Measurements from ENCODE around the gene MSANTD4. TPM values are rescaled to one million over a fixed set of nuclear protein-coding genes. Genes with fewer than 3 reads are reported as not detected.
"Not testable (repeated sequence)": the region's sequence is repeated elsewhere in the genome, so short reads cannot be mapped to it uniquely, and the experiment has no call there.

MSANTD4 gene
- 10 to 100 TPM; 13.4 to 13.8 TPM for total RNA-seq

GRCh38 chr11:106021967-106022794 lies at the start of gene MSANTD4:
TSS of gene MSANTD4 (minus strand) at chr11:106022240. CDS start at chr11:106010917, 11,323 bp downstream.
- H3K27ac Mint-ChIP-seq, result peak within 1 kb of the TSS; percentile 87

DNA sequence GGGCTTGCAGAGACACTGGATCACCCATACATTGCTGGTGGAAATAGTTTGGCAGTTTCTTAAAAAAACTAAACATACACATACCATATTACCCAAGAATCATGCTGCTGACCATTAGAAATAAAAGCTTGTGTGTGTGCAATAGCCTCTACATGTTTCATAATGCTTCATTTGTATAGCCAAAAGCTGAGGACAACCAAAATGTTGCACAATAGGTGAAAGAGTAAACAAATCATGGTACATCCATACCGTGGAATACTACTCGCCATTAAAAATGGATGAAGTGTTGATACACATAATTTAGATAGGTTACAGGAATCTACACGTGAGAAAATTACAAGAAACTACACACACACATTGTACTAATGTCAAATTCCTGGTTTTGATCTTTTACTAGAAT lies 48.6 kb upstream of the MSANTD4 start:
- no peak overlapping the region for H3K4me3 Mint-ChIP-seq
- no peak for DNase-seq
- no peaks in the 10 kb centered on the region for H3K27me3 Mint-ChIP-seq

More at GRCh38 chr11:106021967-106022794, at the start of gene MSANTD4:
- Mint-ChIP-seq H3K4me1 (peaks cover 32% of the 10 kb centered on the region), H3K4me3 (peak within 1 kb of the TSS; percentile 94), H3K36me3 (peaks cover 28% of the 10 kb centered on the region), H3K9me3 (peaks cover 10% of the 10 kb centered on the region), H3K27me3 (no peaks in the 10 kb centered on the region)
- DNase-seq, result peak; percentile 95

GRCh38 chr11:106063009-106063408 lies 41.0 kb upstream of the MSANTD4 start:
- Mint-ChIP-seq H3K27ac (no peak overlapping the region), H3K4me1 (peaks cover 16% of the 10 kb centered on the region), H3K27me3 (no peaks in the 10 kb centered on the region), H3K4me3 (no peak overlapping the region), H3K9me3 (no peaks in the 10 kb centered on the region), H3K36me3 (peaks cover 17% of the 10 kb centered on the region)
- no peak for DNase-seq

More for the DNA sequence above, 48.6 kb upstream of the MSANTD4 start:
- H3K27ac Mint-ChIP-seq, result no peak overlapping the region
- H3K9me3 Mint-ChIP-seq, result no peaks in the 10 kb centered on the region
- peaks cover 12% of the 10 kb centered on the region for H3K4me1 Mint-ChIP-seq
- H3K36me3 Mint-ChIP-seq, result peaks cover 18% of the 10 kb centered on the region

- Mint-ChIP-seq H3K27me3 (no peaks in the 10 kb centered on the region), H3K27ac (peak overlapping the region; percentile 36), H3K4me1 (peaks cover 16% of the 10 kb centered on the region), H3K4me3 (no peak overlapping the region), H3K9me3 (peaks cover 1% of the 10 kb centered on the region), H3K36me3 (peaks cover 23% of the 10 kb centered on the region)
- DNase-seq, result no peak
Observed at GRCh38 chr11:106061954-106062949, 40.2 kb upstream of the MSANTD4 start.

GRCh38 chr11:106061249-106061784 lies 39.3 kb upstream of the MSANTD4 start:
- Mint-ChIP-seq H3K27me3 (no peaks in the 10 kb centered on the region), H3K9me3 (peaks cover 1% of the 10 kb centered on the region), H3K4me1 (peaks cover 18% of the 10 kb centered on the region), H3K36me3 (peaks cover 23% of the 10 kb centered on the region), H3K27ac (no peak overlapping the region), H3K4me3 (no peak overlapping the region)
- no peak for DNase-seq

DNA sequence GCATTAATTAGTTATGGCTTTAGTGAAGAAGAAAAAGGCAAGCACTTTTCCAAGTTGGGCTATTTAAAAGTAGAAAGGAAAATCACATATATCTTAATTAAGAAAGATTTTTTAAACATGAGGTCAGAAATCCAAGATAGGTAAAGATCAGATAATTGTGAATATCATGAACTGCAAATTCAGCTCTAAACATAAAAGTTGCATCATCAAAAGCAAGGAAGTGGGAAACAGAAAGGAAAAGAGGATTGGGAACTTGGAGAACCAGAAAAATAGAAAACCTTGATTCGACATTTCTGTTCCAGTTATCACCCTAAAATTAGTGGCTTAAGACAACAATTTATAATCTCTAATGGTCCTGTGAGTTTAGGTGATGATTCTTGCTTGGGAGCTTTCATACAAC lies 37.6 kb upstream of the MSANTD4 start:
- H3K27me3 Mint-ChIP-seq, result no peaks in the 10 kb centered on the region
- DNase-seq, result no peak
- H3K4me3 Mint-ChIP-seq, result no peak overlapping the region
- peaks cover 18% of the 10 kb centered on the region for H3K4me1 Mint-ChIP-seq
- peaks cover 1% of the 10 kb centered on the region for H3K9me3 Mint-ChIP-seq
- H3K27ac Mint-ChIP-seq, result no peak overlapping the region
- peaks cover 18% of the 10 kb centered on the region for H3K36me3 Mint-ChIP-seq

DNA sequence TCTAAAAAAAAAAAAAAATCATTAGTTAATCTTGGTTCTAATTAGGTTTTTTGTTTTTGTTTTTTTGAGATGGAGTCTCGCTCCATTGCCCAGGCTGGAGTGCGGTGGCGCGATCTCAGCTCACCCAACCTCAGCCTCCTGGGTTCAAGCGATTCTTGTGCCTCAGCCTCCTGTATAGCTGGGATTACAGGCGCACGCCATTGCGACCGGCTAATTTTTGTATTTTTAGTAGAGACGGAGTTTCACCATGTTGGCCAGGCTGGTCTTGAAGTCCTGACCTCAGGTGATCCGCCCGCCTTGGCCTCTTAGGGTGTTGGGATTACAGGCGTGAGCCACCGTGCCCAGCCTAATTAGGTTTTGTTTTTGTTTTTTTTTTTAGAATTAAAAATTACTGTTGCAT lies 36.3 kb upstream of the MSANTD4 start:
- not testable (repeated sequence) for DNase-seq, H3K9me3 Mint-ChIP-seq, H3K4me3 Mint-ChIP-seq, H3K27me3 Mint-ChIP-seq, H3K27ac Mint-ChIP-seq
- Mint-ChIP-seq H3K36me3 (peaks cover 13% of the 10 kb centered on the region), H3K4me1 (peaks cover 18% of the 10 kb centered on the region)

GRCh38 chr11:106051103-106051502 lies 29.1 kb upstream of the MSANTD4 start:
- DNase-seq, result no peak
- Mint-ChIP-seq H3K9me3 (no peaks in the 10 kb centered on the region), H3K4me3 (no peak overlapping the region), H3K4me1 (no peaks in the 10 kb centered on the region), H3K36me3 (no peaks in the 10 kb centered on the region), H3K27ac (no peak overlapping the region), H3K27me3 (no peaks in the 10 kb centered on the region)

DNA sequence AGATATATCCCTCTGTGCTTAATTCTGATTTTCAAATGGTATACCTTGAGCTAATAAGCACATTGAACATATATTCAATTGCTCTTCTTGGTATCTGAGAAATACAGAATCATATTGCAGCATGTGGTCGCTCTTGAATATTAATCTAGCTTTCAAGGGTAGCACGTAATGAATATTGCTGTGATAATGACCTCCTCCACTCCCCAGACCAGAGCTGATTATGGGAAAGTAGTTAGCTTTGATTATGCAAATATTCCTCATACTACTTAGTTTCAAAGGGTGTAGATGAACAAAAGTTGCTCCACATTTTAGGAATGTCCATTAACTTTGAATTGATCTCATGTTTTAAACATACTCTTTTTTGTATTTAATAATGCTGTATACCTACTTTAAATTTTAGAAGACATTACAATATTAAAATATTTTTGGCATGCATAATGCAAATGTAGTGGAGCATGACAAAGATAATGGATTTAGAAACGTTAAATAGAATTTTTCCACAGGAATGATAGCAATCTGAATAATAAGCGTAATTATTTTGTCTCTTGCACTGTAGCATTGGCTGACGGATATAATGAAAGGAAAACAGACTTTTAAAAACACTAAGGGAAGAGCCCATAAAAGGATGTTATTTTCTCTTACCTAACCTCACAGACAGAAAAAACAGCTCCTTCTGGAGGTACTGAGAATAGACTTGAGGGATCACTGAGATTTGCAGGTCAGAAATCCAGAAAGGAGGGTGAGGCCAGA lies 27.9 kb upstream of the MSANTD4 start:
- DNase-seq, result no peak
- H3K4me1 Mint-ChIP-seq, result no peaks in the 10 kb centered on the region
- no peaks in the 10 kb centered on the region for H3K36me3 Mint-ChIP-seq
- no peak overlapping the region for H3K4me3 Mint-ChIP-seq
- H3K27ac Mint-ChIP-seq, result no peak overlapping the region
- no peaks in the 10 kb centered on the region for H3K27me3 Mint-ChIP-seq
- no peaks in the 10 kb centered on the region for H3K9me3 Mint-ChIP-seq

DNA sequence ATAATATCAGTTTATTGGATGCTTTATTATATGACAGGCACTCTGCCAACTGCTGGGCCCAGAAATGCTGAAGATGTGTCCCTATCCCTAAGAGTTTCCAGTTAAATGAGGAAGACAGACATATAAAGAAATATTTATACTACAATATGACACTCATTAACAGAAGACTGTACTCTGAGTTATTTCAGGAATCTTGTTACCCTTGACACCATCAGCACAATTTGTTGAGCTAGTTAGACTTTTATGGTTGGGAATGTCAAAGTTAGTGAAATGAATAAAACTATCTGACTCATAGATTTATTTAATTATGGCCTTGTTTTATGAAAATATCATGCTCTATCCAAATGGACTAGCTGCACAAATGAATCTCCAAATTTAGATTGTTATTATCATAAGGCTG lies 25.6 kb upstream of the MSANTD4 start:
- Mint-ChIP-seq H3K36me3 (no peaks in the 10 kb centered on the region), H3K4me1 (no peaks in the 10 kb centered on the region), H3K27ac (no peak overlapping the region), H3K9me3 (no peaks in the 10 kb centered on the region), H3K27me3 (peaks cover 6% of the 10 kb centered on the region), H3K4me3 (no peak overlapping the region)
- no peak for DNase-seq

- Mint-ChIP-seq H3K36me3 (no peaks in the 10 kb centered on the region), H3K27ac (no peak overlapping the region), H3K9me3 (no peaks in the 10 kb centered on the region), H3K4me3 (no peak overlapping the region), H3K4me1 (no peaks in the 10 kb centered on the region), H3K27me3 (peaks cover 17% of the 10 kb centered on the region)
- no peak for DNase-seq
Observed at GRCh38 chr11:106043540-106043939, 21.5 kb upstream of the MSANTD4 start.

GRCh38 chr11:106032861-106033260 lies 10.8 kb upstream of the MSANTD4 start:
- no peaks in the 10 kb centered on the region for H3K4me1 Mint-ChIP-seq
- no peak overlapping the region for H3K4me3 Mint-ChIP-seq
- H3K36me3 Mint-ChIP-seq, result no peaks in the 10 kb centered on the region
- DNase-seq, result no peak
- H3K27ac Mint-ChIP-seq, result no peak overlapping the region
- H3K9me3 Mint-ChIP-seq, result peaks cover 2% of the 10 kb centered on the region
- peaks cover 53% of the 10 kb centered on the region for H3K27me3 Mint-ChIP-seq

- Mint-ChIP-seq H3K9me3 (peaks cover 6% of the 10 kb centered on the region), H3K27me3 (peaks cover 54% of the 10 kb centered on the region), H3K27ac (no peak overlapping the region), H3K36me3 (no peaks in the 10 kb centered on the region), H3K4me1 (no peaks in the 10 kb centered on the region), H3K4me3 (no peak overlapping the region)
- DNase-seq, result no peak
Observed at GRCh38 chr11:106031936-106032335, 9.9 kb upstream of the MSANTD4 start.

DNA sequence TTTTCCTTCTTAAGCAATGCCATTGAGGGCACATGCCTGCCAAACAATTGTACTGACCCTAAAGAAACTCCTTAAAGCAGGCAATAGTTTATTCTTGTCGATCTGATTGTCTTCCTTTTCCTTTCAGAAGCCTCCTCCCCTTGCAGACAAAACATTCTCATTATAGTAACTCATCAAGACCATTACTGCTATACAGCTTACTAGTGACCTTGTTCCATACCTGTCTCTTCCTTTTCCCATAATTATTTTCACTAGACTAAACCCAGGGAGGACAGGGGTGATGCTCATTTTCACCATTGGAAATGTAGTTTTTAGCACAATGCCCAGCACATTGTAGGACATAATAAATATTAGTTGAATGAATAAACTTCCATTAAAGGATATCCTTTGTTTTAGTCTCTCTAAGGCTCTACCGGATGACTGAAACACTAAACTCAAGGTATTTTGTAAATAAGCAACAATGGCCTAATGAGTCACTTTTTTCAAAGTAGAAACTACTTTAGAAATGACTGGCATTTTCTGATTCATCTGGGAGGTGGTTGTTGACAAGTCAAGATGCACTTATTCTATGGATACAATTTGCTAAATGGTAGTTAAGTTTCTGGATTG lies 9.3 kb upstream of the MSANTD4 start:
- no peak for DNase-seq
- Mint-ChIP-seq H3K36me3 (no peaks in the 10 kb centered on the region), H3K4me3 (no peak overlapping the region), H3K27ac (no peak overlapping the region), H3K4me1 (no peaks in the 10 kb centered on the region), H3K27me3 (peaks cover 54% of the 10 kb centered on the region), H3K9me3 (peaks cover 10% of the 10 kb centered on the region)
